Measurements from ENCODE around the gene ATP7B.
A peak's percentile ranks its signal among the peaks of the same experiment; 100 is the strongest.

ATP7B gene

GRCh38 chr13:51970349-51970748 lies 40.9 kb downstream of the ATP7B start:
- TF ChIP-seq CTCF (IDR thresholded peaks at IDR 0.05; ENCODE audit: low read depth, low read length, missing control alignments), result no peak
- H3K4me3 ChIP-seq (ENCODE audit: low read depth, low read length), result no peak overlapping the region
- no peak for DNase-seq (ENCODE audit: low read depth)

GRCh38 chr13:51967482-51968446 lies 43.5 kb downstream of the ATP7B start:
- DNase-seq (ENCODE audit: low read depth), result no peak
- TF ChIP-seq CTCF (IDR thresholded peaks at IDR 0.05; ENCODE audit: low read depth, low read length, missing control alignments), result no peak
- H3K4me3 ChIP-seq (ENCODE audit: low read depth, low read length), result no peak overlapping the region

GRCh38 chr13:51966186-51966585 lies 45.1 kb downstream of the ATP7B start:
- TF ChIP-seq CTCF (IDR thresholded peaks at IDR 0.05; ENCODE audit: low read depth, low read length, missing control alignments), result no peak
- no peak overlapping the region for H3K4me3 ChIP-seq (ENCODE audit: low read depth, low read length)
- DNase-seq (ENCODE audit: low read depth), result no peak

- no peak for TF ChIP-seq CTCF (IDR thresholded peaks at IDR 0.05; ENCODE audit: low read depth, low read length, missing control alignments)
- no peak for DNase-seq (ENCODE audit: low read depth)
- no peak overlapping the region for H3K4me3 ChIP-seq (ENCODE audit: low read depth, low read length)
These were observed 49.5 kb downstream of the ATP7B start for GRCh38 chr13:51961493-51962403.

GRCh38 chr13:51960766-51961165 lies 50.5 kb downstream of the ATP7B start:
- H3K4me3 ChIP-seq (ENCODE audit: low read depth, low read length), result no peak overlapping the region
- no peak for DNase-seq (ENCODE audit: low read depth)
- no peak for TF ChIP-seq CTCF (IDR thresholded peaks at IDR 0.05; ENCODE audit: low read depth, low read length, missing control alignments)

- peak; percentile 53 for DNase-seq (ENCODE audit: low read depth)
- no peak overlapping the region for H3K4me3 ChIP-seq (ENCODE audit: low read depth, low read length)
- TF ChIP-seq CTCF (IDR thresholded peaks at IDR 0.05; ENCODE audit: low read depth, low read length, missing control alignments), result peak; percentile 26
These were observed 51.5 kb downstream of the ATP7B start for GRCh38 chr13:51959773-51960172.
